Endothelial cell of umbilical vein (primary cell): ENCODE data around the gene MUC13. TPM values are rescaled to one million over a fixed set of nuclear protein-coding genes. Genes with fewer than 3 reads are reported as not detected.

Experiments used
- BruUV-seq: library from RNA; stranded (reverse); fragments of 400-500 nt; replicated peaks from 2 replicates; lab custom pipeline; 2021; lab: Mats Ljungman, UMichigan
- CTCF ChIA-PET: fragments of 300-600, 350-600 bp; sonication (Branson Sonifier 250); formaldehyde crosslinking; loops from one replicate; lab custom pipeline; 2021; ENCODE audit warnings: antibody characterized with exemption, inconsistent platforms; lab: Charles Lee
- POLR2A ChIA-PET: fragments of 300-600, 350-600 bp; sonication (Branson Sonifier 250); formaldehyde crosslinking; loops from one replicate; lab custom pipeline; 2021; ENCODE audit warnings: antibody characterized with exemption, inconsistent platforms; lab: Charles Lee
- DNase-seq: peaks from one replicate; pipeline ENCODE4 v3.0.0-alpha.2; 2011; ENCODE audit warnings: low read depth, low spot score
- FAIRE-seq: peaks from 2 replicates; lab custom pipeline; 2011; peaks lifted over from hg19 to GRCh38; lab: Jason Lieb, UNC
- H2AFZ ChIP-seq: 2 replicates; pipeline ENCODE4 v1.6.0; 2012; ENCODE audit warnings: low read depth, low read length, control low read depth, inconsistent platforms
- H3K27ac ChIP-seq: 2 replicates; pipeline ENCODE4 v1.5.1; 2011; ENCODE audit warnings: low read depth, mild to moderate bottlenecking, control low read depth, low read length, moderate library complexity; ENCODE audit not compliant: insufficient read depth
- H3K27me3 ChIP-seq, 2 experiments: 2 replicates each; pipeline versions ENCODE4 v1.6.0 to v1.6.1; 2011; ENCODE audit warnings: low read length in 2 of 2, mixed read lengths in 1 of 2; ENCODE audit not compliant: control insufficient read depth in 2 of 2, insufficient read depth in 2 of 2
- H3K36me3 ChIP-seq, 2 experiments: 2 replicates in 1 of 2; 3 replicates in 1 of 2; pipeline ENCODE4 v1.5.1; 2011; ENCODE audit warnings: low read length in 2 of 2, mild to moderate bottlenecking in 1 of 2, moderate library complexity in 1 of 2; ENCODE audit not compliant: control insufficient read depth in 2 of 2, insufficient read depth in 2 of 2; ENCODE audit errors: extremely low read depth in 1 of 2
- H3K4me1 ChIP-seq: 3 replicates; pipeline ENCODE4 v1.5.1; 2011; ENCODE audit warnings: mild to moderate bottlenecking, low read length; ENCODE audit not compliant: control insufficient read depth, insufficient read depth; ENCODE audit errors: extremely low read depth
- H3K4me2 ChIP-seq: 2 replicates; pipeline ENCODE4 v1.6.1; 2011; ENCODE audit warnings: low read length, control low read depth, mixed read lengths; ENCODE audit not compliant: insufficient read depth
- H3K4me3 ChIP-seq, 3 experiments: fragments of 200-600 bp in 1 of 3; sonication (generic), shearing (Covaris generic) in 1 of 3; replicated peaks in 1 of 3; 2 replicates each; pipeline ENCODE4 v1.5.1; 2011 to 2016; ENCODE audit warnings: control low read depth in 3 of 3, low read length in 3 of 3, mild to moderate bottlenecking in 2 of 3, inconsistent platforms in 1 of 3, low read depth in 1 of 3, moderate library complexity in 1 of 3; ENCODE audit not compliant: insufficient read depth in 1 of 3
- H3K79me2 ChIP-seq: 2 replicates; pipeline ENCODE4 v1.6.0; 2012; ENCODE audit warnings: low read length, inconsistent platforms; ENCODE audit not compliant: control insufficient read depth, insufficient read depth
- H3K9ac ChIP-seq: replicated peaks from 2 replicates; pipeline ENCODE3; 2011; ENCODE audit warnings: low read length, control low read depth; ENCODE audit not compliant: insufficient read depth; ENCODE audit errors: extremely low read depth
- H3K9me1 ChIP-seq: replicated peaks from 3 replicates; pipeline ENCODE4 v1.6.0; 2011; ENCODE audit warnings: mild to moderate bottlenecking, low read length; ENCODE audit not compliant: control insufficient read depth, insufficient read depth; ENCODE audit errors: extremely low read depth
- H3K9me3 ChIP-seq: replicated peaks from 2 replicates; pipeline ENCODE4 v1.5.1; 2012; ENCODE audit warnings: low read length, inconsistent platforms; ENCODE audit not compliant: control insufficient read depth, insufficient read depth
- H4K20me1 ChIP-seq: replicated peaks from 2 replicates; pipeline ENCODE3; 2011; ENCODE audit warnings: mild to moderate bottlenecking, low read length; ENCODE audit not compliant: control insufficient read depth, insufficient read depth; ENCODE audit errors: extremely low read depth
- CTCF ChIP-seq, 2 donors: IDR thresholded peaks; 1 replicate in 1 of 2; 2 replicates in 1 of 2; pipeline ENCODE4 v1.5.1; 2011; ENCODE audit warnings: low read length in 2 of 2, mild to moderate bottlenecking in 2 of 2, moderate library complexity in 2 of 2, control low read depth in 1 of 2, inconsistent platforms in 1 of 2, low read depth in 1 of 2; ENCODE audit not compliant: insufficient read depth in 1 of 2; ENCODE audit errors: extremely low read depth in 1 of 2
- EZH2 ChIP-seq: IDR thresholded peaks from 2 replicates; pipeline ENCODE4 v1.6.1; 2012; ENCODE audit warnings: borderline replicate concordance, low read depth, mild to moderate bottlenecking, moderate library complexity, low read length, inconsistent platforms; ENCODE audit not compliant: severe bottlenecking
- FOS ChIP-seq: IDR thresholded peaks from 2 replicates; pipeline ENCODE4 v1.6.1; 2011; ENCODE audit warnings: mild to moderate bottlenecking, low read length, moderate library complexity, borderline replicate concordance; ENCODE audit not compliant: insufficient read depth
- GATA2 ChIP-seq: IDR thresholded peaks from 2 replicates; pipeline ENCODE4 v1.7.0; 2011; ENCODE audit warnings: low read depth, mild to moderate bottlenecking, moderate library complexity, mixed read lengths, low read length; ENCODE audit not compliant: insufficient read length, insufficient read depth
- JUN ChIP-seq: IDR thresholded peaks from 2 replicates; pipeline ENCODE4 v1.6.1; 2011; ENCODE audit warnings: borderline replicate concordance, low read depth; ENCODE audit not compliant: insufficient read length, insufficient read depth
- MAX ChIP-seq: IDR thresholded peaks from 2 replicates; pipeline ENCODE4 v1.6.1; 2011; ENCODE audit not compliant: insufficient read depth, insufficient read length
- MYC ChIP-seq: IDR thresholded peaks from one replicate; pipeline ENCODE4 v1.6.1; 2011; ENCODE audit warnings: mild to moderate bottlenecking, low read depth, low read length
- POLR2A ChIP-seq: IDR thresholded peaks from 2 replicates; pipeline ENCODE4 v1.6.1; 2012; ENCODE audit warnings: low read depth, mild to moderate bottlenecking, control low read depth, low read length
- POLR2AphosphoS5 ChIP-seq: IDR thresholded peaks from 2 replicates; pipeline ENCODE4 v1.6.1; 2012; ENCODE audit warnings: low read depth, mild to moderate bottlenecking, control low read depth, low read length, moderate library complexity; ENCODE audit not compliant: insufficient read depth
- dilution Hi-C: fragments of 300-500 bp; cut with MboI; formaldehyde crosslinking; loops from one replicate; pipeline ENCODE4 v1.15.0; 2019; ENCODE audit warnings: low sequenced_read_pairs; ENCODE audit not compliant: extremely low pct_ligation_motif_present
- intact Hi-C: fragments of 100-400 bp; cut with micrococcal nuclease; formaldehyde crosslinking; loops from one replicate; pipeline ENCODE4 v1.10.0; 2022
- polyA plus RNA-seq, 4 experiments: library from polyadenylated mRNA; depleted of rRNA in 3 of 4; stranded (reverse) in 3 of 4; unstranded in 1 of 4; fragments of >200 nt; gene quantifications; 2 replicates each; pipeline versions ENCODE4 v1.2.1 to v1.2.3, GENCODE V29; 2011 to 2012; ENCODE audit warnings: missing spikeins in 1 of 4
- total RNA-seq: library from RNA; stranded (reverse); gene quantifications from 2 replicates; pipeline ENCODE4 v1.2.3, GENCODE V29; 2021

MUC13 gene
- total and polyA plus RNA-seq, 2 donors (not counting 3 experiments of a cell fraction or from before 2014, with no cell fraction given): not detected

GRCh38 chr3:124950026-124950425 is 15.5 kb upstream of the MUC13 start:
- no peak overlapping the region for H2AFZ ChIP-seq
- H3K4me3 ChIP-seq: no peak overlapping the region
- no peak for DNase-seq
- no peak overlapping the region for H3K4me2 ChIP-seq
- no peaks in the 10 kb centered on the region for H3K9me1 ChIP-seq
- no peaks in the 10 kb centered on the region for H3K79me2 ChIP-seq
- CTCF ChIA-PET: no interaction called here
- H4K20me1 ChIP-seq: no peaks in the 10 kb centered on the region
- H3K27ac ChIP-seq: no peak overlapping the region
- no TSS peak for BruUV-seq
- H3K36me3 ChIP-seq: no peaks in the 10 kb centered on the region
- dilution Hi-C loops (no loop called here), intact Hi-C loops (no loop called here)
- FAIRE-seq: no peak
- no peak for TF ChIP-seq MYC
- no peak for TF ChIP-seq POLR2A
- no peak for TF ChIP-seq GATA2
- TF ChIP-seq JUN: no peak
- no peak for TF ChIP-seq MAX
- no peak for TF ChIP-seq EZH2
- no peak for TF ChIP-seq POLR2AphosphoS5
- no peak for TF ChIP-seq FOS
- no peak for TF ChIP-seq CTCF (IDR thresholded peaks at IDR 0.05; ENCODE audit: extremely low read depth in 1 of 2, insufficient read depth in 1 of 2, low read depth in 1 of 2, low read length in 2 of 2)
- no peaks in the 10 kb centered on the region for H3K4me1 ChIP-seq
- no peak overlapping the region for H3K9ac ChIP-seq
- H3K9me3 ChIP-seq: no peaks in the 10 kb centered on the region
- H3K27me3 ChIP-seq: peaks cover 0 to 2% of the 10 kb centered on the region in 2 experiments
- POLR2A ChIA-PET: no interaction called here
